Smooth muscle cell (in vitro differentiated cells): ENCODE results near the gene SPATA16. TPM values are rescaled to one million over a fixed set of nuclear protein-coding genes. Genes with fewer than 3 reads are reported as not detected.

Source experiments
- DNase-seq: peaks from one replicate; lab custom pipeline; 2025; ENCODE audit not compliant: unreplicated experiment; lab: John Stamatoyannopoulos, UW
- H2AFZ ChIP-seq: fragments of 200-600 bp; sonication (generic); 2 replicates; pipeline ENCODE4 v1.6.0; 2016; ENCODE audit warnings: antibody characterized with exemption, low read depth, mild to moderate bottlenecking
- H3F3A ChIP-seq: fragments of 200-600 bp; sonication (generic); 2 replicates; pipeline ENCODE4 v1.6.0; 2017; ENCODE audit warnings: antibody characterized with exemption, low read depth
- H3K27ac ChIP-seq: fragments of 200-600 bp; sonication (generic); 2 replicates; pipeline ENCODE4 v1.5.1; 2016; ENCODE audit warnings: low read depth, mild to moderate bottlenecking
- H3K27me3 ChIP-seq: fragments of 200-600 bp; sonication (generic); 2 replicates; pipeline ENCODE4 v1.6.1; 2016; ENCODE audit warnings: low read depth, mild to moderate bottlenecking
- H3K36me3 ChIP-seq: fragments of 200-600 bp; sonication (generic); 2 replicates; pipeline ENCODE4 v1.5.1; 2016; ENCODE audit warnings: low read depth
- H3K4me1 ChIP-seq: fragments of 200-600 bp; sonication (generic); 2 replicates; pipeline ENCODE4 v1.5.1; 2016; ENCODE audit warnings: low read depth
- H3K4me2 ChIP-seq: fragments of 200-600 bp; sonication (generic); 2 replicates; pipeline ENCODE4 v1.6.0; 2016; ENCODE audit warnings: mild to moderate bottlenecking
- H3K4me3 ChIP-seq: fragments of 200-600 bp; sonication (generic); 2 replicates; pipeline ENCODE4 v1.5.1; 2016; ENCODE audit warnings: mild to moderate bottlenecking
- H3K79me2 ChIP-seq: fragments of 200-600 bp; sonication (generic); 2 replicates; pipeline ENCODE4 v1.6.0; 2016; ENCODE audit warnings: low read depth, mild to moderate bottlenecking
- H3K9ac ChIP-seq: fragments of 200-600 bp; sonication (generic); 2 replicates; pipeline ENCODE4 v1.6.0; 2016; ENCODE audit warnings: low read depth
- H3K9me3 ChIP-seq: fragments of 200-600 bp; sonication (generic); replicated peaks from 2 replicates; pipeline ENCODE4 v1.5.1; 2016; ENCODE audit warnings: low read depth
- H4K20me1 ChIP-seq: fragments of 200-600 bp; sonication (generic); 2 replicates; pipeline ENCODE4 v1.6.0; 2016; ENCODE audit warnings: low read depth
- WGBS: methylation state at CpG from one replicate; pipeline ENCODE4 v1.1.7; 2016; ENCODE audit warnings: low lambda C conversion rate; 5-methylcytosine and 5-hydroxymethylcytosine counted together
- polyA plus RNA-seq: library from polyadenylated mRNA; unstranded; fragments of >200 nt; fragmentation: Nextera tagmentation; extraction: Ambion mirVana; gene quantifications from 2 replicates; pipeline ENCODE4 v1.2.1, GENCODE V29; 2016
- total RNA-seq: library from RNA; depleted of rRNA; stranded (reverse); fragments of >200 nt; gene quantifications from 2 replicates; pipeline ENCODE4 v1.2.3, GENCODE V29; 2014
- TF ChIP-seq, protein P1 (sequence below): fragments of 200-600 bp; sonication (generic); IDR thresholded peaks from 2 replicates; pipeline ENCODE4 v1.5.1; 2017; ENCODE audit warnings: borderline replicate concordance, mild to moderate bottlenecking, antibody characterized with exemption; ENCODE audit not compliant: insufficient read depth, poor library complexity, severe bottlenecking

SPATA16 gene
- total and polyA plus RNA-seq, 2 experiments from 2014 or later: not detected

DNA sequence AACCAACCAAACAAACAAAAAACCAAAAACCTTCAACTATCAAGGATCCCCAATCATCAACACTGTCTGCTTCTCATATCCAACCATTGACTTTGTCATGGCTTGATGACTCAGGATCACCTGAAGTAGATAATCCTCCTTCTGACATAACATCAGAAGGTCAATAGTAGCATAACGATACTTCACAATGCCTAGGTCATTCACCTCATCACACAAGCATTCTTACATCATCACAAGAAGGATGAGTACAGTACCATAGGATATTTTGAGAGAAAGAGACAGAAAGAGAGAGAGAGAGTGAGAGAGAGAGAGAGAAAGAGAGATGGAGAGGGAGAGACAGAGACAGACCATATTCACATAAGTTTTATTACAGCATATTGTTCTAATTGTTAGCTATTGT, 42.1 kb downstream of the SPATA16 start:
- 84% methylated on average over 1 of the region's 1 CpG for WGBS
- no peaks in the 10 kb centered on the region for H3K27me3 ChIP-seq
- H3K4me2 ChIP-seq: no peak overlapping the region
- no peaks in the 10 kb centered on the region for H3K4me1 ChIP-seq
- H3K9me3 ChIP-seq: no peaks in the 10 kb centered on the region
- no peak overlapping the region for H3K27ac ChIP-seq
- TF ChIP-seq, protein P1, sequence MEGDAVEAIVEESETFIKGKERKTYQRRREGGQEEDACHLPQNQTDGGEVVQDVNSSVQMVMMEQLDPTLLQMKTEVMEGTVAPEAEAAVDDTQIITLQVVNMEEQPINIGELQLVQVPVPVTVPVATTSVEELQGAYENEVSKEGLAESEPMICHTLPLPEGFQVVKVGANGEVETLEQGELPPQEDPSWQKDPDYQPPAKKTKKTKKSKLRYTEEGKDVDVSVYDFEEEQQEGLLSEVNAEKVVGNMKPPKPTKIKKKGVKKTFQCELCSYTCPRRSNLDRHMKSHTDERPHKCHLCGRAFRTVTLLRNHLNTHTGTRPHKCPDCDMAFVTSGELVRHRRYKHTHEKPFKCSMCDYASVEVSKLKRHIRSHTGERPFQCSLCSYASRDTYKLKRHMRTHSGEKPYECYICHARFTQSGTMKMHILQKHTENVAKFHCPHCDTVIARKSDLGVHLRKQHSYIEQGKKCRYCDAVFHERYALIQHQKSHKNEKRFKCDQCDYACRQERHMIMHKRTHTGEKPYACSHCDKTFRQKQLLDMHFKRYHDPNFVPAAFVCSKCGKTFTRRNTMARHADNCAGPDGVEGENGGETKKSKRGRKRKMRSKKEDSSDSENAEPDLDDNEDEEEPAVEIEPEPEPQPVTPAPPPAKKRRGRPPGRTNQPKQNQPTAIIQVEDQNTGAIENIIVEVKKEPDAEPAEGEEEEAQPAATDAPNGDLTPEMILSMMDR: no peak
- H3F3A ChIP-seq: no peaks in the 10 kb centered on the region
- DNase-seq: no peak
- no peak overlapping the region for H3K4me3 ChIP-seq
- H4K20me1 ChIP-seq: no peaks in the 10 kb centered on the region
- H3K79me2 ChIP-seq: no peaks in the 10 kb centered on the region
- no peak overlapping the region for H3K9ac ChIP-seq
- no peaks in the 10 kb centered on the region for H3K36me3 ChIP-seq
- no peak overlapping the region for H2AFZ ChIP-seq

DNA sequence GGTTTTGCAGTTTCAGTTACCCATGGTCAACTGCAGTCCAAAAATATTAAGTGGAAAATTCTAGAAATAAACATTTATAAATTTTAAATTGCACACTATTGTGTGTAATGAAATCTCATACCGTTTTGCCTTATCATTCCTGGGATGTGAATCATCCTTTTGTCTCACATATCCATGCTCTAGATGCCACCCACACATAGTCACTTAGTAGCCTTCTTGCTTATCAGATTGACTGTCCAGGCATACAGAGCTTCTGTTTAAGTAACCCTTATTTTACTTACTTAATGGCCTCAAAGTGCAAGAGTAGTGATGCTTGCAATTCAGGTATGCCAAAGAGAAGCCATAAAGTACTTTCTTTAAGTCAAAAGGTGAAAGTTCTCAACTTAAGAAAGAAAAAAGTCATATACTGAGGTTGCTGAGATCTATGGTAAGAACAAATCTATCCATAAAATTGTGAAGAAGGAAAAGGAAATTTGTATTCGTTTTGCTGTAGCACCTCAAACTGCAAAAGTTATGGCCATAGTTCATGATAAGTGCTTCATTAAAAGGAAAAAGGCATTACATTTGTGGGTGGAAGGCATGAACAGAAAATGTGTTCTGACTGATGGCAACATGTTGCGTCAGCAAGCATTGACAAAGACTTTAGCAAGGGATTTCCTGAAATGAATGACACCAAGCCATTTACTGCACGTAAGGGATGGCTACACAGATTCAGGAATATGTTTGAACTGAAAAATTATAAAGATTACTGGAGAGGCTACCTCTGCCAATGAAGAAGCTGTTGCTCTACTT, 43.8 kb downstream of the SPATA16 start:
- no peak for DNase-seq
- H3K4me2 ChIP-seq: no peak overlapping the region
- H3K4me3 ChIP-seq: no peak overlapping the region
- H3K27ac ChIP-seq: peak overlapping the region; percentile 30
- no peaks in the 10 kb centered on the region for H3K36me3 ChIP-seq
- no peaks in the 10 kb centered on the region for H3F3A ChIP-seq
- TF ChIP-seq, protein P1: no peak
- H3K4me1 ChIP-seq: no peaks in the 10 kb centered on the region
- no peaks in the 10 kb centered on the region for H3K27me3 ChIP-seq
- 53% methylated on average over 4 of the region's 4 CpGs for WGBS
- H2AFZ ChIP-seq: no peak overlapping the region
- H3K9ac ChIP-seq: no peak overlapping the region
- H3K9me3 ChIP-seq: no peaks in the 10 kb centered on the region
- H4K20me1 ChIP-seq: no peaks in the 10 kb centered on the region
- no peaks in the 10 kb centered on the region for H3K79me2 ChIP-seq

DNA sequence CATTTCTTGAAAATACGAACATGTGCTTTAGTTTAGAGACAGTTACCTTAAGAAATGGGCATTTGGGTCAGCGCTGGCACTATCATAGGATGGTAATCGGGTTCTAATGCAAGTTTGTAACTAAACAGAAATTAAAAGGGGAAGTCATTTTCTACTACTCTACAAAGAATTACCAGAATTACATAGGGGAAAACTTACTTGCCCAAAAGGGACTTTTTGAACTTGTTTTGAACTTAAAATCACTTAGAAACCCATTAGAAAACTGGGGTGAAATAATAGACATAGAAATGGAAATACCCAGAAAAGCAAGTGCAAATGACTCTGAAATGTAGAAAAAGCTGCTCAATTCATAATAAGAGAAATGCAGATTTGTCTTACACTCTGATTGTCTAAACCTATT, 44.9 kb downstream of the SPATA16 start:
- Histone ChIP-seq H3K9me3 (no peaks in the 10 kb centered on the region), H3K9ac (no peak overlapping the region), H3K79me2 (no peaks in the 10 kb centered on the region), H3K4me1 (no peaks in the 10 kb centered on the region), H4K20me1 (no peaks in the 10 kb centered on the region), H3F3A (no peaks in the 10 kb centered on the region), H3K36me3 (no peaks in the 10 kb centered on the region), H3K27me3 (no peaks in the 10 kb centered on the region), H2AFZ (no peak overlapping the region), H3K4me2 (no peak overlapping the region), H3K4me3 (no peak overlapping the region), H3K27ac (no peak overlapping the region)
- WGBS: 97% methylated on average over 3 of the region's 3 CpGs
- TF ChIP-seq, protein P1: no peak
- DNase-seq: no peak

DNA sequence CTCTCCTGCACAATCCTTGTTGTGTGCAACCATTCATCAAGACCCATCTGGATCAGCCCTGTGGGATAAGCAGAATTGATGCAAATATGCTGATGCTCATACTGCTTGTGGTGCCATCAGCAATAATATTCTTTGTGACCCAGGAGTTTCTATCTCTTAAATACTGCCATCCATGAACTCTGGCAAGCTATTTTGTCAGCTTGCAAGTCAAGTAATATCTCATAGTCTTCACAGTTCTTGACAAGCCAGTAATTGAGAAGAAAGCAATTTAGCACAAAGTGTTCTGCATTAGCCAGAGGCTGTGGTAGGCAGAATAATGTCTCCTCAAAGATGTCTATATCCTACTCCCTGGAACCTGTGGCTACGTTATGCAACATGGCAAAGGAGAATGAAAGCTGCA, 49.0 kb downstream of the SPATA16 start:
- Histone ChIP-seq H2AFZ (no peak overlapping the region), H3K4me1 (no peaks in the 10 kb centered on the region), H3F3A (no peaks in the 10 kb centered on the region), H4K20me1 (no peaks in the 10 kb centered on the region), H3K4me3 (no peak overlapping the region), H3K27me3 (no peaks in the 10 kb centered on the region), H3K27ac (no peak overlapping the region), H3K9me3 (no peaks in the 10 kb centered on the region), H3K79me2 (no peaks in the 10 kb centered on the region), H3K4me2 (no peak overlapping the region), H3K36me3 (no peaks in the 10 kb centered on the region), H3K9ac (no peak overlapping the region)
- DNase-seq: no peak
- TF ChIP-seq, protein P1: no peak
- 69% methylated on average over 1 of the region's 1 CpG for WGBS
